Stimulated activated CD4-positive, alpha-beta T cell treated with anti-CD3 and anti-CD28 coated beads, Interleukin-12 subunit alpha, Interleukin-12 subunit beta, amount 100 ng/mL, for 24 hours (primary cell): Measurements from ENCODE around the gene MAN2B2.
"Not testable (repeated sequence)": the region's sequence is repeated elsewhere in the genome, so short reads cannot be mapped to it uniquely, and the experiment has no call there.

ENCODE experiments used
- DNase-seq, 2 experiments: peaks; one replicate each; pipeline ENCODE4 v3.0.0-alpha.2; 2020; ENCODE audit warnings: low read depth in 2 of 2

The MAN2B2 gene

GRCh38 chr4:6641971-6642320 is 67.0 kb downstream of the MAN2B2 start:
- no peak for DNase-seq

GRCh38 chr4:6643141-6643847 is 68.3 kb downstream of the MAN2B2 start:
- no peak for DNase-seq

DNA sequence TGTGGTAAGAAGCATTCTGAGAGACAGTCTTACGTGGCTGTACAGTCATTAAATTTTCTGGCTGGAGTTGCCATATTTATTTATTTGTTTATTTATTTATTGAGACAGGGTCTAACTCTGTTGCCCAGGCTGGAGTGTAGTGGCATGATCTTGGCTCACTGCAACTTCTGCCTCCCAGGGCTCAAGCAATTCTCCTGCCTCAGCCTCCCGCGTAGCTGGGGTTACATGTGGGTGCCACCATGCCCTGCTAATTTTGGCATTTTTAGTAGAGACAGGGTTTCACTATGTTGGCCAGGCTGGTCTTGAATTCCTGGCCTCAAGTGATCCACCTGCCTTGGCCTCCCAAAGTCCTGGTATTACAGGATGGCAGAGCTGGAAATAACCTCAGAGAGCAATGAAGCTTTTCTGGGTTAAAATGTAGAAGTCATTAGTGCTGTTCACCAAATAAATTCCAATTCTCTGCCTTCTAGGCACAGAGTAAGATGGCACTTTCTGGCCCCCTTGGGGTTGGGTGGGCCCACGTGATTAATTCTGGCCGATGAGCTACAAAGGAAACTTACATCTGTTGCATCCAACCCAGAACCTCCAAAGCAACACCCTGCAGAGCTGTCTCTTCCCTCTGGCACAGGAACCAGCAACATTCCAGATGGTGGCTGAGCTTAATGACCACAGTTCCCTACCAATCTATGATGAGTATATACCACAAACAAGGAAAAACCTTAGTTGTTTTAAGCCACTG is 70.0 kb downstream of the MAN2B2 start:
- DNase-seq = no peak

DNA sequence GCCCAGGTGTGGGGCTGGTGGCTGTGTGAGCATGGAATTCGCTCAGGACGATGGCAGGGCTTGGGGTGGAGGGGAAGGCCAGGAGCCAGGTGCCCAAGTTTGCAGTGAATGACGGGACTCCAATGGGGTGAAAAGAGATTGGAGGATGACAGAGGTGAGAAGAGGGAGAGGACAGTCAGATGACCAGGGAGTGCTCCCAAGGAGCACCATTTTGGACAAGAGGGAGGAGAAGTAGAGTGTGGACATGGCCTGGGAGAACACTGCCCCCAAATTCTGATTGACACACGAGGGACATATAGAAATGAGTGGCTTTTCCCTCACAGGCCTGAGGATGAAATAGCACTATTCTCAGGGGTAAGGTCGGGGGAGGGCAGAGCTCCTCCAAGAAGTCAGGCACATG is 72.2 kb downstream of the MAN2B2 start:
- DNase-seq = no peak

GRCh38 chr4:6647582-6648230 is 72.7 kb downstream of the MAN2B2 start:
- DNase-seq = no peak

DNA sequence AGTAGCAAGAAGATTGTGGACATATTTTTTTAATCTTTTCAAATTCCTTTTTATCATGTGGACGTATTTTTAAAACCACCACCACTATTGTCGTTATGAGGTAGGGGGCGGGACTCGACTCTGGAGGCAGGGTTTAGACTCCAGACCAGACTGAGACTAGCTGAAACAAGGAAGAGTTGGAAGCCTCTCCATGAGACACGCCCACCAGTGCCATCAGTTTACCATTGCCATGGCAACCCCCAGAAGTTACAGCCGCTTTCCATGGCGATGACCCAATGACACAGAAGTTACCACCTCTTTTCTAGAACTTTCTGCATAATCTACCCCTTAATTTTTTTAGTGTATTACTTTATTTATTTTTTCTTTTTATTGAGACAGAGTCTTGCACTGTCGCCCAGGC is 74.2 kb downstream of the MAN2B2 start:
- DNase-seq = no peak

GRCh38 chr4:6654211-6654610 is 79.2 kb downstream of the MAN2B2 start:
- DNase-seq = not testable (repeated sequence)

- not testable (repeated sequence) for DNase-seq
Observed at GRCh38 chr4:6655291-6655690, 80.3 kb downstream of the MAN2B2 start.

GRCh38 chr4:6655924-6656323 is 80.9 kb downstream of the MAN2B2 start:
- DNase-seq = no peak

DNA sequence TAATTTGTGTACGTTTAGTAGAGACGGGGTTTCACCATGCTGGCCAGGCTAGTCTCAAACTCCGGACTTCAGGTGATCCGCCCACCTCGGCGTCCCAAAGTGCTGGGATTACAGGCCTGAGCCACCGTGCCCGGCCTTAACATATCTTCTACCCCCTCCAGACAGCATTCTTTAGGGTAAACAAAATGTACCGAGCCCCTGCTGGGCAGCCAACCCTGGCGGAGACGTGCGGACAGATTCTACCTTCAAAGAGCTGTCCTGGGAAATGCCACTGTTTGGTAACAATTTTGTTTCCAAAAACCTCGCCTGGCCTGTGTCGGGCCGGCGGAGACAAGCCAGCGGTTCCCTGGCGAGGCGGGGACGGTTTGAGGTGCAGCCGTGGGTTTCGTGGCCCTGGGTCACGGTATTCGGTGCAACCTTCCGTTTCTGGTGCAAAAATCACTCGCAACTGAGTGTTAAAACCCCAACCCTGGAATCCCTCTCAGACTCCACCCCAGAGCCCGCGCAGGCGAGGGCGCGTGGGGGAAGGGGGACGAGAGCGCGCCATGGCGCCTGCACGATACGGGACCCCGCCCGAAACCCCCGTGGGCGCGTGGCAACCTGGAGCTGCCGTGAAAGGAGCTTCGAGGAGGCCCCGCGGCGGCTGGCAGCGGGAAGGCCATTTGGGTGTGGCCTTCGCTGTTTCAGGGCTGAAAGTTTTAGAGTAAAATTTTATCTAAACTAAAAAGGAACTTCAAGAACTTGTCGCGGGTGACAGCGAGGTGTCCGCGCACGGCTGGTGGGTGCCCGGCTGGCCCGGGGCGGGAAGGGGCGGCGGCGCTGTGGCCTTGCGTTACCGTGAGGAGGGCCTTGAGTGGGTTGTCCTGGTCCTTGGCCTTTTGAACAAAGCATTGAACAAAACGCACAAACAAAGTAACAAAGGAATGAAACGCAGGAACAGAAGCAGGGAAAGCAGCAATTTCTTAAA is 82.5 kb downstream of the MAN2B2 start:
- no peak for DNase-seq

DNA sequence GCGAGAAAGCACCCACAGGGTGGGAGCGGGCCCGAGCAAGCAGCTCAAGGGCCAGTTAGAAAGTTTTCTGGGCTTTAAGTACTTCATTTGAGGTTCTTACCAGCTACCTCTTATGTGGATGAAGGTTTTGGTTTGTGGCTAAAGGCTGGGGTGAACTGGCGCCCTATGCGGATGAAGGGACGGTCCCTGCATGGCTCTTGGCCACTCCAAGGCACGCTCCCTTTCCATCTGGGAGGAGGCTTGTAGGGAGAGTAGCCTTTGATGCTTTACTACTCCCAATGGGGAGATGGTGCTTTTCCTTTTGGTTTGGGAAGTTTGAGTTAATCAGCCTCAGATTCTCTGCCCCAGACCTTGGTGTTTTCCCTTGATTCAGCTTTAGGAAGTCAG is 83.2 kb downstream of the MAN2B2 start:
- no peak for DNase-seq

DNA sequence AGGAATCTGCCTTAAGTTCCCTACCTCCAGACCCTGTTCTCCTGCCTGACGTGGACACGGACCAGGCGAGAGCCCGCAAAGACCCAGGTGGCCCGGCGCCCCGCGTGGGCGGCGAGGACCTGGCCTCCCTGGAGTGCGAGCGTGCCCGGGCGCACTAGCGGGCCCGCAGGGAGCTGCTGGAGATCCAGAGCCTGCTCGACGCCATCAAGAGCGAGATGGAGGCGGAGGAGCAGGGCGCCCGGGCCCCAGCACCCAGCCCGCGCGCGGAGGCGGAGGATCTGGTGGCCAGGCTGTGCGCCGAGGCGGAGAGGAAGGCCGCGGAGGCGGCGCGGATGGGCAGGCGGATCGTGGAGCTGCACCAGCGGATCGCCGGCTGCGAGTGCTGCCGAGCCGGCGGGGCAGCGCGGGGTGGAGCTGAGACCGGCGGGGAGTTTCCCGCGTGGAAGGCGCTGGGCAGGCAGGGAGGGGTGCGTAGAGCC is 83.6 kb downstream of the MAN2B2 start:
- peak; percentile 29 for DNase-seq

- no peak for DNase-seq
Observed at GRCh38 chr4:6659897-6660296, 84.9 kb downstream of the MAN2B2 start.

- no peak for DNase-seq
Observed at GRCh38 chr4:6660430-6660829, 85.4 kb downstream of the MAN2B2 start.

DNA sequence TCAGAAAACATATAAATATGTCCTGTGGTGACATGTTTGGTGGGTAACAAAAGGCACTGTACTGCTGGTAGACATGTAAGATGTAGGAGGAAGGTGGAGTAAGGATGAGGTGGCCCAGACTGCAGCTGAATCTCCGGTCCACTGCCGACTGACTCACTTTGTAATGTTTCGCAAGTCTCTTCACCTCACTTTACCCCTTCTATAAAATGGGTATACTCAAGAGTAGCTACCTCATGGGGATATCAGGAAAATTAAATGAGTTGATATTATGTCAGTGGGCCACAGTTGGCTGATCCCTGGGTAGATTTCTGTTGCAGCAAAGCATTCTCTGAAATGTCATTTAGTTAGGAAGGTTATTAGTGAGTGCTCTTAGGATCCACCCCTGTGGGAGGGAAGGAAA is 87.6 kb downstream of the MAN2B2 start:
- no peak for DNase-seq

GRCh38 chr4:6663596-6664393 is 88.8 kb downstream of the MAN2B2 start:
- DNase-seq = no peak

DNA sequence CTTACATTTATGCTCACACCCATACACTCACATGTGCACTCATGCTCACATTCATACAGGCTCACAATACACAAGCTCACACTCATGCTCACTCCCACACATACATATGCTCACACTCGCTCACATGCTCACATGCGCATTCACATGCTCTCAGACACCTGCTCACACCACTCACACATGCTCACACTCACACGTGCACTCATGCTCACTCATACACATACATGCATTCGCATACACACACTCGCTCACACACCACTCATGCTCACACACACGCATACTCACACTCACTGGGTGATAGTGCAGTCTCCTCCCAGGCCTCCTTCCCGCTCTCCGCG is 90.3 kb downstream of the MAN2B2 start:
- no peak for DNase-seq

DNA sequence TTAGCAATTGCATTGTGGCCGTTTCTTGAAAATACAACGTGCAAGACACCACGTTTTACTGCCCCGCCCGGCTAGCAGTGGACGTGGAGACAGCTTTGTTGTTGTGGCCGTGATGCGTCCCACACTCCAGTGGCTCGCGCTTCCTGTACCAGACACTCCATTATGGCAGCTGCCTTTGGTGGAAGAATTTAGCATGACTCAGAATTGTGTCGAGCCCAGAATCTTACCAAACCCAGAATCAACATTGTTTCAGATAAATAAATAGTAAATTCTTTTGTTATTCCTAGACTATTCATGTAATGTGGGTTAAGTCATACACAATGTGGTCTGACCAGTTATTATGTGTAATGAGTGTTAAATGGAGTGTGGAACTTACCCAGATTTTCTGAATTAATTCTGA is 93.4 kb downstream of the MAN2B2 start:
- no peak for DNase-seq

DNA sequence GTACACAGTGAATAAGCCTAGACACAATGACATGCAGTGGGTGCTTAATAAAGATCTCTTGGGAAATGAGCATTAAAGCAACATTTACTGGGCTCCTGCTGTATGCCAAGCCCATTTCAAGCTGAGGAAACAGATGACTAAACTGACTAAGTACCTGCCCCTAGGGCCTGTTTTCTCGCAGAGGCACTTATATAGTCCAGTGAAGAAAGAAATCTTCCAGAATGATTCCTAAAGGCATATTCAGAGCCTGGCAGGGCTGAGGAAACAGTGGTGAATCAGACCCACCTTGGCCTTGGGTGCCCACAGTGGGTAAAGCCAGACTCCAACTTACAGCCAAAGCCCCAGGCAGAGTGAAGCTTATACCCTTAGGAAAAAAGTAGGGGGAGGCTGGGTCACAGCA is 96.7 kb downstream of the MAN2B2 start:
- no peak for DNase-seq

DNA sequence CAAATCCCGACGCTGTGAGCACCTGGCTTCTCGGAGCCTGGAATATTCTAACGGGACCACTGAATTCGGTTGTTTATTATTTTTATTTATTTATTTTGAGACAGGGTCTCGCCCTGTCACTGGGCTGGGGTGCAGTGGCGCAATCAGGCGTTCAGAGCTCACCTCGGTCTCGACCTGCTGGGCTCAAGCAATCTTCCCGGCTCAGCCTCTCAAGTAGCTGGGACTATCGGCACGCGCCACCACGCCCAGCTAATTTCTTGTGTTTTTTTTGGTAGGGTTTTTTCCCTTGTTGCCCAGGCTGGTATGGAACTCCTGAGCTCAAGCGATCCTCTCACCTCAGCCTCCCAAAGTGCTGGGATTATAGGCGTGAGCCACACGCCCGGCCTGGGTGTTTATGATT is 97.1 kb downstream of the MAN2B2 start:
- DNase-seq = no peak

DNA sequence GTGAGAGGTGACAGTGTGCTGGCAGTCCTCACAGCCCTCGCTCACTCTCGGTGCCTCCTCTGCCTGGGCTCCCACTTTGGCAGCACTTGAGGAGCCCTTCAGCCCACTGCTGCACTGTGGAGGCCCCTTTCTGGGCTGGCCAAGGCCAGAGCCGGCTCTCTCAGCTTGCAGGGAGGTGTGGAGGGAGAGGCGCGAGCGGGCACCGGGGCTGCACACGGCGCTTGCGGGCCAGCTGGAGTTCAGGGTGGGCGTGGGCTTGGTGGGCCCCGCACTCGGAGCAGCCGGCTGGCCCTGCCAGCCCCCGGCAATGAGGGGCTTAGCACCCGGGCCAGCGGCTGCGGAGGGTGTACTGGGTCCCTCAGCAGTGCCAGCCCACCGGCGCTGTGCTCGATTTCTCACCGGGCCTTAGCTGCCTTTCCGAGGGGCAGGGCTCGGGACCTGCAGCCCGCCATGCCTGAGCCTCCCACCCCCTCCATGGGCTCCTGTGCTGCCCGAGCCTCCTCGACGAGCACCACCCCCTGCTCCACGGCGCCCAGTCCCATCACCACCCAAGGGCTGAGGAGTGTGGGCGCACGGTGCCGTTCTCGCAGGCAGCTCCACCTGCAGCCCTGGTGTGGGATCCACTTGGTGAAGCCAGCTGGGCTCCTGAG is 97.7 kb downstream of the MAN2B2 start:
- DNase-seq = not testable (repeated sequence)
